ENCODE data around the gene CYP27A1.
"Not testable (repeated sequence)": the region's sequence is repeated elsewhere in the genome, so short reads cannot be mapped to it uniquely, and the experiment has no call there.

CYP27A1 gene

DNA sequence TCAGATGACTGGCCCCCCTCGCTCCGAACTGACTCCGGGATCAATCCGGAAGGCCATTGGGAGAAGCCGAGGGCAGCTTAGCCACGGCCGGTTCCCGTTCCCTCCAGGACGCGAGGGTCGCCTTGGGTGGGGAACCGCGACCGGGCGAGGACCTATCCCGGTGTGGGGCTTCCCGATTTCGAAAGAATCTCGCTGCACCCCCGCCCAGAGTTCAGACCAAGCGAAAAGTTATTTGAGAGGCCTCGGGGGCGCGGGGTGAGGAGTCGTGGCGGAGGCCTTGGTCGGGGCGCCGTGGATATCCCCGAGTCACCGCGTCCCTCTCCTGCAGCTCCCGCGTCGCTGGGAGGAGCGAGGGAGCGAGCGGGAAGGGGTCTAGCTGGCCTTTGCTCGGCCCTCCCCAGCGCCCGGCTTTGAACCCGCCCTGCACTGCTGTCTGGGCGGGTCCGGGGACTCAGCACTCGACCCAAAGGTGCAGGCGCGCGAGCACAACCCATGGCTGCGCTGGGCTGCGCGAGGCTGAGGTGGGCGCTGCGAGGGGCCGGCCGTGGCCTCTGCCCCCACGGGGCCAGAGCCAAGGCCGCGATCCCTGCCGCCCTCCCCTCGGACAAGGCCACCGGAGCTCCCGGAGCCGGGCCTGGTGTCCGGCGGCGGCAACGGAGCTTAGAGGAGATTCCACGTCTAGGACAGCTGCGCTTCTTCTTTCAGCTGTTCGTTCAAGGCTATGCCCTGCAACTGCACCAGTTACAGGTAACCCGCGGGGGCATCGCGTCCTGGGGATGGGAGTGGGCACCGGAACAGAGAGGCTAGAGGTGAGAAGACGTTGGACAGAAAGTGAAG is at the start of gene CYP27A1:
Gene CYP27A1 (plus strand): TSS at position 457 of the 837 bp plus-strand sequence. CDS start 36 bp downstream, at position 493.
- no peak for DNase-seq

DNA sequence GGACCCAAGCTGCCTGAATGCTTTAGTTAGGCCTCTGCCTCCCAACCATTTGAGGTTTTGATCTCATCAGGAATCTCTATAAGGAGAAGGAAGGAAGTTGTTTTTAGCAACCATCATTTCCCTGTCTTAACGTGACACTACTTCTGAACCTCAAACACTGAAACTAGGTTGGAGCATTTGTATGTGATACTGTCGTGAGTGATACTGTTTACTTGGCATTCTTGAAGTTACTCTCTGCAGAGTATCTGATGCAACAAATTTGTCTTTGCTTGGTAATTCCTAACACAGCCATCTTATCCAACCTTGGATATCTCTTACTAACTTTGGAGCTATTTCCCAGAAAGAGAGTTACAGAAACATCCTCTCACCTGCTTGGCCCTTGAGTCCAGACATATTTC is 49.2 kb upstream of the CYP27A1 start:
- no peak for DNase-seq

DNA sequence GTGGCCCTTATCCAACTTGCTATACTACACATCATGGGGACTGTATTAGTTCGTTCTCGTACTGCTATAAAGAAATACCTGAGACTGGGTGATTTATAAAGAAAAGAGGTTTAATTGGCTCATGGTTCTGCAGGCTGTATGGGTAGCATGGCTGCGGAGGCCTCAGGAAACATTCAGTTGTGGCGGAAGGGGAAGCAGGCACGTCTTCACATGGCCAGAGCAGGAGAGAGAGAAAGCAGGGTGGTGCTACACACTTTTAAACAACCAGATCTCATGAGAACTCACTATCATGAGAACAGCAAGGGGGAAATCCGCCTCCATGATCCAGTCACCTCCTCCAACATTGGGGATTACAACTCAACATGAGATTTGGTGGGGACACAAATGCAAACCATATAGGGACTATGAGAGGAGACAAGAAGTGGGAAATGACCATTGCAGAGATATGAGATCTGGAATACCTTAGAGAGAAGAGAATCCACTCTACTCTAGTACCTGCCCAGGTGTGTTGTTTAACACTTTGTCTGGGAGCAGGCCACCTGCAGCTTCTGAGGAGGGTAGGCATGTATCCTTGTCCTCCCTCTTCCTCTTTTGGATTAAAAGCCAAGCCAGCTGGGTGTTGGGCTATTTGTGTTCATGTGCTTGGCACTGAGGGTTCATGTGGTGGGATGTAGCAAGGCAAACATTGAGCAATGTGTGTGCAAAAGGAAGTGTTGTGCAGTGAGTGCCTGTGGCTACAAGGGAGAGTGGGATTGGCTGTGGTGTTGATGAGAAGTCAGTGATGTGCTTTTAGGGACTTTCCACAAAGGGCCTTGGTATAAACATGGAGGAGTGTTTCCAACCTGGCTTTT is 48.6 kb upstream of the CYP27A1 start:
- no peak for DNase-seq

DNA sequence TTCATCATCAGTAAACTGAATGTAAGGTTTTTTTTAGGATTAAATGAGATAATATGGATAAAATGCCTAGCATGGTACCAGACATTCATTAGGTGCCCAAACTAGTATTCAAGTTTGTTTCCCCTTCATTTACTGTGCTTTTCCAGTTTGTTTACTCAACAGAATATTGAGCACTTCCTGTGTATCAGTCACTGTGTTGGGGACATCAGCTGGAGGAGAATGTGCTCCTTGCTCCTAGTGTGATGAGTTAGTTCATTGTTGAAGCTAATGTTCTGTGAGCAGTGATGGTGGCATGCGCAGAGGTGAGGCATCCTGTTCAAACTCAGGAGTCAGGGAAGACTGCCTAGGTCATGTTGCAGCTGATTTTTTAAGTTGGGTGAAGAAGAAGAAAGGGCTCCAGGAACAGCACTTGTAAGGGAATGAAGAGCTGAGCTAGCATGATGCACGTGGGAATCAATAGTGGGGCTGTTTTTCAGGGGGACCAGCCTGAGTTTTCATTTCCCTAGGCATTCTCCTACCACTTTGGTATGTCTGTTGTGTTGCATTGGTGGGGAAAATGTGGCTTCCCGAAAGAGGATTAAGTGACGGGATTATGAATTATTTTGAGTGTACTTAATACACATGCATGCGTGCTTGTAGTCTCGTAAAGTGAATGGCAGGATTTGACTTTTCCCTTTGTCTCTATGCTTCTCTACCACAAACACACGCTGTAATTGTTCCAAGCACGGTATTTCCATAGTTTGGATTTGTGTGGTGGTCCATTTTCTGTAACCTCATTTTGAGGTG is 47.6 kb upstream of the CYP27A1 start:
- no peak for DNase-seq

DNA sequence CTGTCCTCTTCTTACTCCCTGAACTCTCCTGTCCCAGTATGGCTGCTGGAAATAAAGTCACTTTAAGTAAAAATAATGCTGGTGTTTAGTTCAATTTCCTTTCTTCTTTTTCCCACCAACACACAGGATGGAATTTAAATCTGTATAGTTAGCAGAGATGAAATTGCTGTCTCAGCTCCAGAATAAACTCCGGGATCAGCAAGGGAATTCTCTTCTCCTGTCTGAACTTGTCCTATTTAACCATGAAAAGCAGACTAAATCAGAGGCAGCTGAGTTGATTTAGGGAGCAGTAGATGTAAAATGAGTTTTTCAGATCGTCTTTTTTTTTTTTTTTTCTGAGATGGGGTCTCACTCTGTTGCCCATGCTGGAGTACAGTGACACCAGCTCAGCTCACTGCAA is 45.4 kb upstream of the CYP27A1 start:
- DNase-seq: no peak

DNA sequence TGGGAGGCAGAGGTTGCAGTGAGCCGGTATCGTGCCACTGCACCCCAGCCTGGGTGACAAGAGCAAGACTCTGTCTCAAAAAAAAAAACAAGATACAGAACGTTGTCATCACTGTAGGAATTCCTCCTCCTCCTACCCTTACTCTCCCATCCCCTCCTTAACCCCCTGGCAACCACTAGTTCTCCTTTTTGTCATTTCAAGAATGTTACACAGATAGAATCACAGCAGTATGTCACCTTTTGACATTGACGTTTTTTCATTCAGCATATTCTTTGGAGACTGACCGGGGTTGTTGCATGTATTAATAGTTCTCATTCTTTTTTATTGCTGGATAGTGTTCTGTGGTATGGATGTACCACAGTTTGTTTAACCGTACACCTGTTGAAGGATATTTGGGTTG is 38.9 kb upstream of the CYP27A1 start:
- no peak for DNase-seq

DNA sequence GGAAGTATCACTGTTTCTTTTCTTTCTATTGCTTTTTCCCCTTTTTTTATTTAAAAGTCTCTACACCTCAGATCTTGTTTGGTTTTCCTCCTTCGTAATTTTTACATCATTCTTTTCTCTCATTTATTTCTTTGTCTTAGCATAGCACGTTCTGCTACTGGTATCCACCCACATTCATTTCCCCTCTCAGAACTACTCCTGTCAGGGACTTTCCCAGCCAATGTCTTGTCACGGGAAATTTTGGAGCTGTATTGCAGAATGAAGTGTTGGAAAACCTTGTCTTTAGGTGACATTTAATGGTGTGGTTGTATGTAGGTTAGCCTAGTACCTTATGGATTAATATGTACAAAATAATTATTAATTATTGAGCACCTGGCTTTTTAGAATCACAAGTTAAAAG is 37.3 kb upstream of the CYP27A1 start:
- no peak for DNase-seq

DNA sequence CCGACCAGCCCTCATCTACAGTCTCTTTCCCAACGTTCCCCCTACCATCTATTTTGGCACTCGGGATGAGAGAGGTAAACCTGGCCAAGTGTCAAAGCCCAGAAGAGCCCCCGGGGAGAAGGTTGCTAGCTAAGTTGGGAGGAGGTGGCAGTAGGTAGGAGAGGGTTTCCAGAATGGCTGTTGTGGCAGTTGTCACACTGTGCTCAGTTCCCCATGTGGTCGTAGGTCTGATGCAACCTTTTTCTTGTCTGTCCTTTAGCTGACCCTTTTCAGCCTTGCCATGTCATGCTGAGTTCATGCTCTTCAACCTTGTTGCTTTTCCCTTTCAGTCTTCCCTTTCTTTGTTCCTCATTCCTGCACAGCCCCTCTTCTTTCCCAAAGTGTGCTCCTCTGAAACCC is 36.8 kb upstream of the CYP27A1 start:
- no peak for DNase-seq

DNA sequence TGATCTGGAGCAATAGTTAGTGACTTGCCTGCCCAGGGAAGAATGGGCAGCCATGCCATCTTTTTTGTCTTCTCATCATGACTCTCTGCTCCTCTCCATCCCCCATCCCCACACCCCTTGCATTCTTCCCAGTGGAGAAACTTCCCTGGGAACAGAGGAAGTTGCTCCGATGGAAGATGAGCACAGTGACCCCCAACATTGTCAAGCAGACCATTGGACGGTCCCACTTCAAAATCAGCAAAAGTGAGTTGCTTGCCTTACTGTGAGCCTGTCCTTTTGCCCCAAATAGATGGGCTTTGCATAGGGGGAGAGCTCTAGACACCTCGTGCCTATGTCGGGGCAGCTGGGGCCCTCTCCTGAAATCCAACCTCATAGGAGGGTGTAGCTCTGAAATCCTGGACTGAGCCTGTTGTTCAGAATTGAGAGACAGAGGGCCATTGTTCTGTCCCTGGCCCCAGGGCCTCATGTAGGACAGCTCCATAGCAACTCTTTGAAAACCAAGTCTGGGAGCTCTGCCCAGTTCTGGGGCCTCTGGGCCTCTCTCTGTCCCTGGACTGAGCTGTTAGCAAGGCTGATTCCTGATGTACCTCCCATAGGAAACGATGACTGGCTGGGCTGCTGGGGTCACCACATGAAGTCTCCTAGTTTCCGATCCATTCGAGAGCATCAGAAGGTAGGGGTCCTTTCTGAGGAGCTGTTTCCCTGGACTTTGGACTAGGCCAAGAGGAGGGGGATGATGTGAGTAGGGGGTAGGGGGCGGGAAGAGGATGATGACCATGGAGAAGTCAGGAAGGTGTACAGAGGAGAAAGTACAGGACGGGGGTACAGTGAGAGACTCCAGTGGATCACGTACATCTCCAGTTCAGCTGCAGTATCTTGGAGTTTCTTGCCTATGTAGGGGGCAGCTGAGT is 36.1 kb upstream of the CYP27A1 start:
- DNase-seq: no peak

DNA sequence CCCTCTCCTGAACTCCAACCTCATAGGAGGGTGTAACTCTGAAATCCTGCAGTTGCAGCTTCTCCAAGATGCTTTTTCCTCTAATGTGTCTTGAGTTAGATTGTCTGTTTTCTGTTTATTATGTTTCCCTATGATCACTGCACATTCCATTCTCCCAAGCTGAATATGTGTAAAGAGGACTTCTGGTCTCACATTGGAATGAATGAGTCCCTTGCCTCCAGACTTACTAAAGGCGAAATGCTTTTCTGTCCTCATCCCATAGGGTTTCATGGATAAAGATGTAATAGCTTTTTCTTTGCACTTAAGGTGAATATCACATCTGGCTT is 35.5 kb upstream of the CYP27A1 start:
- DNase-seq: no peak

DNA sequence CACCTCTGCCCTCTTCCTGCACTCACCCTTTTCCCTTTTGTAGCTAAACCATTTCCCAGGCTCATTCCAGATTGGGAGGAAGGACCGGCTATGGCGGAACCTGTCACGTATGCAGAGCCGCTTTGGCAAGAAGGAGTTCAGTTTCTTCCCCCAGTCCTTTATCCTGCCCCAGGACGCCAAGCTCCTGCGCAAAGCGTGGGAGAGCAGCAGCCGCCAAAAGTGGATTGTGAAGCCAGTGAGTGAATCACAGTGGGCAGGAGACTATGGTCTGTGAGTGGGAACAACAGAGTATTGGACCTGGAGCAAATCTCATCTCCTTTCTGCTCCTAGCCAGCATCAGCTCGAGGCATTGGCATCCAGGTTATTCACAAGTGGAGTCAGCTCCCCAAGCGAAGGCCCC is 35.0 kb upstream of the CYP27A1 start:
- DNase-seq: no peak

DNA sequence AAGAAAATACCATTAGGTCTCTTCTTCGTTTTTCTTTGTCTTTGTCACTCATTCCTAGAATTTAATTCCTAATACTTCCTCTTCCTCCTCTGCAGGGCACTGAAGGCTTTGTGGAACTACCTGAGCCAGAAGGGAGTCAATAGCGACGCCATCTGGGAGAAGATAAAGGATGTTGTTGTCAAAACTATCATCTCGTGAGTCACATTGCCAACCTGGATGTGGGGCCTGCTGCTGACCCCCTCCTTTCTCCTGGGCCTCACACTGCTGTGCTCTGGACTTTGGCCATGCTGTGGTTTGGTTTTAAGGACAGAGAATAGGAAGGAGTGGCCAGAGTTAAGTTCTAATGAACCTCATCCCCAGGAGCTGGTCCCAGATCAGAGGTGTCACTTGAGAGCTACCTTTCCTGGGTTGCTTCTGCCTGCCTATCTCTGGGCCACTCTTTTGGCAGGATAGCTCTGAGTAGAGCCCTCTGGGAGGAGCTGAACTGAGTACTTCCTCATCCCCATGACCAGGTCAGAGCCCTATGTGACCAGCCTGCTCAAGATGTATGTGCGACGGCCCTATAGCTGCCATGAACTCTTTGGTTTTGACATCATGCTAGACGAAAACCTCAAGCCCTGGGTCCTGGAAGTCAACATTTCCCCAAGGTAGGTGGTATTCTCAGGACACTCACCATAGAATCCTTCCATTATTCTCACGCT is 33.1 kb upstream of the CYP27A1 start:
- DNase-seq: no peak

DNA sequence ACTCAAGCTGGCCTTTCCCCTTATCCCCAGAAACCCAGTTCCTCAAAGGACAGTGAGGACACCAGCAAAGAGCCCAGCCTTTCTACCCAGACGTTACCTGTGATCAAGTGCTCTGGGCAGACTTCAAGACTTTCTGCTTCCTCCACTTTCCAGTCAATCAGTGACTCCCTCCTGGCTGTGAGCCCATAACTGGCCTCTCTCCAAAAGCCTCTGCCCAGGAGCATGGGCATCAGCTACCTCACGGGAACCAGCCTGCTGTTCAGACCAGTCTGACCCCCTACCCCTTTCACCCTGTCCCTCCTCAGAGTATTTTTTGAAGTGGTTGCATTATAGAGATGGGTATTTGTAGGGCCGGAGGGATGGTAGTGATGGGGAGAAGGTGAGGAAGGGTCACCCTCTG is 27.7 kb upstream of the CYP27A1 start:
- no peak for DNase-seq

DNA sequence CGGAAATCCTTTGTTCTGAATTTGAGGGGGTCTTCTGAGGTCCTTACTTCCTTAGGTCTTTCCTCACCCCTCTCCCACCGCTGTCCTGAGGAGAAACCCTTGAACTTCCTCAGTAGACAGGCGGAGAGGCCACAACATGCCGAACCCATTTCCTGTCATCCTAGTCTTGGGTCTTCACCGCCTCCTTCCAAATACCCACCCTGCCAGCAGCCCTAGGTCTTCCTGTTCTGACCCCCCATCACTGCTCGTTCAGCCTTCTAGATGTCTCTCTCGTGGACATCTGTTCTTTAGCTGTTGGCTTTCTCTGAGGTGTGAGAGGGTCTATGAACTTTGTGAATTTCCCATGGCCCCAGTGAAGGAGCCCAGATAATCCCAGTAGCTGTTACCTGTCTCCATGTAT is 27.2 kb upstream of the CYP27A1 start:
- DNase-seq: no peak

DNA sequence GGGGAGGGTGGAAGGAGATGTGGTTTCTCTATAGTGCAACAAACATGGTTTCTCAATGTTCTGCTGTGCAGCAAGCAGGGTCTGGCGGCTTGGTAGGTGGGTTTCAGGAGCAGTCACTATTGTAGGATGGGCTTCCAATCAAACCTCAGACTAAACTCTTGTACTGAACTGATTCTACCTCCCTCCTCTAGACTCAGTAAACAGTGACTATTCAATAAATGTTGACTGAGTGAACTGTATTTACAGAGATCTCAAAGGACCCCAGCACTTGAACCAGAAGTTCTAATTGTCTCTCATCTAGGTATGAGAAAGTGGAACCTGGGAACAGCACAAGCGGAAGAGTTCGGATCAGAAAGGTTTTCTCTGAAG is 26.8 kb upstream of the CYP27A1 start:
- DNase-seq: no peak

DNA sequence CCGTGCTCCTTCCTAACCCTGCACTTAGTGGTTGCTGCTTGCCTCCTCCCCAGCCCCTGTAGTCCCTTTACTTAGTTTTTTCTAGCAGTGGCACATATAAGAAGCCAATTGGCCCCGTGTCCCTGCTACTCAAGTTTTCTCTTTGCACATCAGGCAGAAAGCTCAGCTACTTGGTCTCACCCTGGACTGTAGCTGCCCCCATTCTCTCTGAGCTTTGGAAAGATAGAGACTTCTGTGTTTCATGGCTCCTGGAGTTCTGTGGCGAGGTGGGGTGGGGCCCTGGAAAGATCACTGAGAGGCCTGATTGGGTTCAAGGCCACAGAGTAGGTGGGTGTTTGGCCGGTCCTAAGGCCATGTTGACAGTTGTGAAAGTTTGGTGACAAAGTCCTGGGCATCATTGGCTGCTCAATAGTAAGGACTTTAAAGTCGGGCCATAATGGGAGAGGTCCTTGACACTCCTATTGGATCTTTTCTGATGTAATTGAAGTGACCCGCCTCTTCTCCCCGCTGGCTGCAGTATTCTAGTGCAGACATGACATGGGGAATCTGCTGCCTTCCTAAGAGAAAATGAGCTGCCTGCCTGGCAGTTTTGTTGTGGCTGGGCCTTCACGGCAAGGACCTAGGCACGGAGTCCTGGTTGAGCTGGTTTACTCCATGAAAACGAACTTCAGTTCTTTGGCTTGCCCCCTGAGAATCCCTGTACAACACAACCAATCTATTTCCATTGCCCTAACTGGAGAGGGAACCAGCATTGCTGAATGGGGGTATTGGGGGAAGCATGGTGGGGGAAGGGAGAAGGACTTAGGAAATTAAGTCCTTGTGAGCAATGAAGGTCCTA is 26.2 kb upstream of the CYP27A1 start:
- no peak for DNase-seq

DNA sequence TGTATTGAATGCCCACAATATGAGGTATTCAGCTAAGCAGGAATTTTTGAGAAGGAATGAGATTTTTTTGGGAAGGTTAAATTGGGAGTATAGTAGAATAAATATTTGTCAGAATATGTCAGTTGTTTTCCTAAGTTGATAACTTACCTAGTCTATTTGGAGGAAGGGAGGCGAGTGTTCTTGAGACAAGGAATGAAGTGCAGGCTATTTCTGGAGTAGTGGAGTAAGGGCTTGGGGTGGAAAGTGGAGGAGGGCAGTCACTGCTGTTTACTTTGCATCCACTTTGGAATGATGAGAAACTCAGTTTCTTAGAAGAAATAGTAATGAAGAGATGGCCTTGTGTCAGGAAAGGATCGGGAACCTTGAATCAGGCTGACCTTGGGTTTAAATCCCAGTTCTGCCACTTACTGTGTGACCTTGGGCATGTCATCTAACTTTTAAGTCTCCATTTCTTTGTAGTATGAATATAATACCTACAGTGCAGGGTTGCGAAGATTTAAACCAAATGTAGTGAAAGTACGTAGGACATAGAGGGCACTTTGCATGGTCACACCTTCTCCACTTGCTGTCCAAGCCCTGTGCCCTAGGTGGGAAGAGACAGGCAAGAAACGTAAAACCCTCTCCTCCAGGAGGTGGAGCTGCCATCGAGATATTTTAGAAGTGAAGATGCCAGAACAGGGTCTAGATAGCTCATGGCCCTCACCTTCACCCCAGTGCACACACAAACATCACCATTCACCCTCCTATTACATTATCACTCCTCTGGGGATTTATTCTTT is 25.2 kb upstream of the CYP27A1 start:
- DNase-seq: no peak

DNA sequence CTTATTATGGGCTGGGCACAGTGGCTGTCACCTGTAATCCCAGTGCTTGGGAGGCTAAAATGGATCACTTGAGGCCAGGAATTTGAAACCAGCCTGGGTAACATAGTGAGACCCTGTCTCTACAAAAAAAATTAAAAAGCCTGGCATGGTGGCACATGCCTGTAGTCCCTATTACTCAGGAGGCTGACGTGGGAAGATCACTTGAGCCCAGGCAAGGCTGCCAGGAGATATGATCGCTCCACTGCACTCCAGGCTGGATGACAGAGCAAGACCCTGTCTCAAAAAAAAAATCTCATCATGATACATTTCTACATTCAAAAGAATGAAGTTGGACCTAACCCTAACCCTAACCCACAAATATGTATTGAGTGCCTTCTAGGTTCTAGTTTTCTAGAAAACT is 20.2 kb upstream of the CYP27A1 start:
- no peak for DNase-seq

DNA sequence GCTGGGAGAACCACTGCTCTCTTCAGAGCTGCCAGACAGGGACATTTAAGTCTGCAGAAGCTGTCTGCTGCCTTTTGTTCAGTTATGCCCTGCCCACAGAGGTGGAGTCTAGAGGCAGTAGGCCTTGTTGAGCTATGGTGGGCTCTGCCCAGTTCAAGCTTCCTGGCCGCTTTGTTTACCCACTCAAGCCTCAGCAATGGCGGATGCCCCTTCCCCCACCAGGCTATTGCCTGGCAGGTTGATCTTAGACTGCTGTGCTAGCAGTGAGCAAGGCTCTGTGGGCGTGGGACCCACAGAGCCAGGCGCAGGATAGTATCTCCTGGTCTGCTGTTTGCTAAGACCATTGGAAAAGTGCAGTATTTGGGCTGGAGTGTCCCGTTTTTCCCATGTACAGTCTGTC is 9.2 kb upstream of the CYP27A1 start:
- not testable (repeated sequence) for DNase-seq

DNA sequence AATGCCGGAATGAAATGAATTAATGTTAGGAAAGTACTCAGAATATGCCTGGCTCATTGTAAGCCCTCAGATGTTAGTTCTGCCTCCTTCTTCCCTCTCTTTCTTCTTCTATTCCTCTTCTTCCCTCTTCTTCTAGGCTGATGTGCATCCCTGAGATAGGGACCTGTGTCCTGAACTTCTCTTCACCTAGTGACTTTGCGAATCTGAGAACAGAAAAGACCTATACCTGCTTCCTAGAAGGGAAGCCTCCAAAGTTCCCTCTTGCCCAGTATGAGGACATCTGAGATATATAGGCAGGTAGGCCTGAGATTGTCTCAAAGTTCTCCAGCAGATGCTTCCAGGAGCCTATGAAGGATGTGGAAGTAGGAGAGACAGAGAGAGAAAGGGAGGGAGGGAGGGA is 8.1 kb upstream of the CYP27A1 start:
- DNase-seq: no peak
